Loucy (cell line): ENCODE results near the gene CNTRL.

Experiments used
- H2AFZ ChIP-seq: fragments of 200-600 bp; sonication (generic); 2 replicates; pipeline ENCODE4 v1.6.0; 2016; ENCODE audit warnings: antibody characterized with exemption, mild to moderate bottlenecking, low read length, moderate library complexity
- H3F3A ChIP-seq: fragments of 200-600 bp; 2 replicates; pipeline ENCODE4 v1.6.0; 2016; ENCODE audit warnings: antibody characterized with exemption, low read depth, mild to moderate bottlenecking
- H3K27me3 ChIP-seq: fragments of 200-600 bp; sonication (generic); 2 replicates; pipeline ENCODE4 v1.6.1; 2014; ENCODE audit warnings: low read length, mild to moderate bottlenecking; ENCODE audit not compliant: insufficient read depth, poor library complexity, severe bottlenecking
- H3K36me3 ChIP-seq: fragments of 200-600 bp; sonication (generic); 2 replicates; pipeline ENCODE4 v1.6.1; 2016; ENCODE audit warnings: low read length; ENCODE audit not compliant: insufficient read depth
- H3K4me1 ChIP-seq: fragments of 200-600 bp; sonication (generic); 2 replicates; pipeline ENCODE4 v1.5.1; 2014; ENCODE audit warnings: low read length, mild to moderate bottlenecking; ENCODE audit not compliant: insufficient read depth, poor library complexity, severe bottlenecking
- H3K4me2 ChIP-seq: fragments of 200-600 bp; sonication (generic); 2 replicates; pipeline ENCODE4 v1.6.0; 2014; ENCODE audit warnings: antibody characterized with exemption, low read length, low read depth, mild to moderate bottlenecking; ENCODE audit not compliant: poor library complexity, severe bottlenecking
- H3K4me3 ChIP-seq: fragments of 200-600 bp; sonication (generic); 2 replicates; pipeline ENCODE4 v1.5.1; 2014; ENCODE audit warnings: low read length, mild to moderate bottlenecking, mixed read lengths; ENCODE audit not compliant: poor library complexity, severe bottlenecking
- H3K79me2 ChIP-seq: fragments of 200-600 bp; sonication (generic); 2 replicates; pipeline ENCODE4 v1.6.1; 2014; ENCODE audit warnings: low read length; ENCODE audit not compliant: insufficient read depth
- H3K9ac ChIP-seq: fragments of 200-600 bp; sonication (generic); 2 replicates; pipeline ENCODE4 v1.6.0; 2014; ENCODE audit warnings: mild to moderate bottlenecking, low read depth, low read length, moderate library complexity; ENCODE audit not compliant: poor library complexity, severe bottlenecking
- H3K9me2 ChIP-seq: fragments of 200-600 bp; sonication (generic); replicated peaks from 2 replicates; pipeline ENCODE4 v1.6.1; 2016; ENCODE audit warnings: low read depth, low read length, mixed read lengths
- H3K9me3 ChIP-seq: fragments of 200-600 bp; sonication (generic); 2 replicates; pipeline ENCODE4 v1.6.1; 2014; ENCODE audit warnings: mild to moderate bottlenecking, antibody characterized with exemption, low read length, low read depth; ENCODE audit not compliant: insufficient read depth
- H4K20me1 ChIP-seq: fragments of 200-600 bp; sonication (generic); 2 replicates; pipeline ENCODE4 v1.6.0; 2014; ENCODE audit warnings: antibody characterized with exemption, low read length, mild to moderate bottlenecking; ENCODE audit not compliant: insufficient read depth, poor library complexity, severe bottlenecking
- CTCF ChIP-seq: fragments of 200-600 bp; sonication (generic); conservative IDR thresholded peaks from 2 replicates; pipeline ENCODE4 v1.5.1; 2014; ENCODE audit warnings: mild to moderate bottlenecking, antibody characterized with exemption, low read length
- EZH2phosphoT487 ChIP-seq: fragments of 200-600 bp; IDR thresholded peaks from 2 replicates; pipeline ENCODE4 v1.6.1; 2018; ENCODE audit warnings: antibody characterized with exemption, mild to moderate bottlenecking, moderate library complexity, borderline replicate concordance

CNTRL gene

DNA sequence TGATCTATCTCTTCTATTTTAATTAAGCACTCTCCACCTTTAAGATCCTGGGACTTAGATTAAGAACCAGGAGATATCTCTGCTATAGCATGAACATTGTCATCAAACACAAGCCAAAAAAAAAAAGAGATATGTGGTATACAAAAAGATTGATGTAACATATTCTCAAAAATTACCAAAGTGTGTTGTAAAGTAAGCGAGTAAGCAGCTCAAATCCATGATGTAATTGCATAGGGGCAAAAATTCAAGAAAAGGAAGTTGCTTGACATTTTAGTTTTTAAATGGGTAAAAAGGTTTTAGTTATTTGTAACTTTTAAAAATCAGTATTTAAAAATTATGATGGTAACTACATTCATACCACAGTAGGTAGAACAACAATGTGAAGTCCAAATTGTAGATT is 40.7 kb downstream of the CNTRL start:
- Histone ChIP-seq H2AFZ (no peak overlapping the region), H3K27me3 (no peaks in the 10 kb centered on the region), H3K4me1 (peaks cover under 1% of the 10 kb centered on the region), H3K36me3 (peaks cover 33% of the 10 kb centered on the region; the same call in 1 of the 2 replicates), H3K4me2 (no peak overlapping the region), H3K9me3 (no peaks in the 10 kb centered on the region), H3K9me2 (no peaks in the 10 kb centered on the region), H4K20me1 (no peaks in the 10 kb centered on the region), H3K79me2 (peaks cover 14% of the 10 kb centered on the region; the same call in 1 of the 2 replicates), H3K4me3 (no peak overlapping the region), H3K9ac (no peak overlapping the region), H3F3A (0 out of 2 replicates have a peak, but pooled peaks cover 2% of the 10 kb centered on the region)
- TF ChIP-seq EZH2phosphoT487 (no peak), CTCF (no peak)

DNA sequence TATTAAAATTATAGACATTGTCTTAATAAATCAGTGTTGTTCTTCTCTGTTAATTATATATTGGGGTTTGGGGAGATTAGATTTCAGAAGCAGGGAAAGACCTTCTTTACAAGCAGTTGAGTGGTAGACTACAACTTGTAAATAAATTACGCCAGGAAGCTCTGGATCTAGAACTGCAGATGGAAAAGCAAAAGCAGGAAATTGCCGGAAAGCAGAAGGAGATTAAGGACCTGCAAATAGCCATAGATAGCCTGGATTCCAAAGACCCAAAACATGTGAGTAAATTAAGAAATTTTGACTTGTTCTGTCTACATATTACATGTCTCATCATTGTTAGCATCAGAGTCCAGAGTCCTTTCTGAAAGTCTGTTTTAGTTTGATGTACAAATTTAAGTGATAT is 43.5 kb downstream of the CNTRL start:
- no peak overlapping the region for H3K4me2 ChIP-seq
- no peaks in the 10 kb centered on the region for H3K27me3 ChIP-seq
- TF ChIP-seq EZH2phosphoT487 (no peak), CTCF (no peak)
- peaks cover 13% of the 10 kb centered on the region for H3K79me2 ChIP-seq
- peaks cover 16% of the 10 kb centered on the region for H3K4me1 ChIP-seq
- H3K9me3 ChIP-seq, result no peaks in the 10 kb centered on the region
- H3K36me3 ChIP-seq, result peaks cover 23% of the 10 kb centered on the region; the same call in 1 of the 2 replicates
- no peak overlapping the region for H3K9ac ChIP-seq
- no peak overlapping the region for H3K4me3 ChIP-seq
- no peak overlapping the region for H2AFZ ChIP-seq
- H3K9me2 ChIP-seq, result no peaks in the 10 kb centered on the region
- H3F3A ChIP-seq, result 0 out of 2 replicates have a peak, but pooled peaks cover 2% of the 10 kb centered on the region
- H4K20me1 ChIP-seq, result no peaks in the 10 kb centered on the region

DNA sequence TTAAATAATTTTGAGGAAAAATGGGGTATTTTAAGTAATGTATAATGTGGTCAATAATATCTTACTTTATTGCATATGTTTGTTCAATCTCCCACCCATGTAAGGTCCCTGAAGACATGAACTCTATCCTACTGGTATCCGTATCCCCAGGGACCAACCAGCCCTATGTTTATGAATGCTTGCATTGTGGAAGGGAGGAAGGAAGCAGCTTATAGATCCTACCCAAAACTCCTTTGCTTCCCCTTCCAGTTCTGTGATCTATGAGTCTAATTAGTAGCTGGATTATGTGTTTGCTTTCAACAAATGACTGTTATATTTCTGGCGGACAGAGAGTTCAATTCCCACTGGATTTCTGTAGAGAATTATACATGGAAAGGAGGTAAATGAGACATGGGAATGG is 45.6 kb downstream of the CNTRL start:
- H3K4me2 ChIP-seq, result no peak overlapping the region
- no peak for TF ChIP-seq CTCF
- TF ChIP-seq EZH2phosphoT487, result no peak
- peaks cover 24% of the 10 kb centered on the region; the same call in 1 of the 2 replicates for H3K36me3 ChIP-seq
- H3K27me3 ChIP-seq, result no peaks in the 10 kb centered on the region
- H3K9me2 ChIP-seq, result no peaks in the 10 kb centered on the region
- H2AFZ ChIP-seq, result no peak overlapping the region
- H4K20me1 ChIP-seq, result no peaks in the 10 kb centered on the region
- H3K79me2 ChIP-seq, result peaks cover 31% of the 10 kb centered on the region
- no peak overlapping the region for H3K9ac ChIP-seq
- H3K9me3 ChIP-seq, result no peaks in the 10 kb centered on the region
- 0 out of 2 replicates have a peak, but pooled peaks cover 2% of the 10 kb centered on the region for H3F3A ChIP-seq
- H3K4me3 ChIP-seq, result no peak overlapping the region
- peaks cover 31% of the 10 kb centered on the region for H3K4me1 ChIP-seq
